Right lobe of liver (tissue), 6 donors: ENCODE results near the gene MYZAP. TPM values are rescaled to one million over a fixed set of nuclear protein-coding genes. Genes with fewer than 3 reads are reported as not detected.
A peak's percentile ranks its signal among the peaks of the same experiment; 100 is the strongest.

Experiments
- ATAC-seq, 4 donors: fragments of 200-7000 bp; cut with Tn5 transposase; one replicate each; pipeline ENCODE4 v1.9.1; 2020; ENCODE audit warnings: mild to moderate bottlenecking in 4 of 4, moderate library complexity in 4 of 4
- DNase-seq, 3 donors: peaks; one replicate each; pipeline ENCODE4 v3.0.0-alpha.2; 2020
- H3K27ac ChIP-seq, 3 donors: fragments of 200-600 bp; one replicate each; pipeline ENCODE4 v1.8.0; 2022
- H3K27me3 ChIP-seq, 2 donors: fragments of 200-600 bp; one replicate each; pipeline ENCODE4 v1.8.0; 2022
- H3K36me3 ChIP-seq, 4 donors: fragments of 200-600 bp; sonication (generic) in 1 of 4; one replicate each; pipeline versions ENCODE4 v1.5.1 to v1.8.0; 2017 to 2022; ENCODE audit warnings: control low read depth in 1 of 4
- H3K4me1 ChIP-seq, 4 donors: fragments of 200-600 bp; sonication (generic) in 1 of 4; one replicate each; pipeline versions ENCODE4 v1.5.1 to v1.8.0; 2017 to 2022; ENCODE audit warnings: control low read depth in 1 of 4
- H3K4me3 ChIP-seq, 3 donors: fragments of 200-600 bp; one replicate each; pipeline ENCODE4 v1.8.0; 2022
- H3K9me3 ChIP-seq, 4 donors: fragments of 200-600 bp; sonication (generic) in 1 of 4; one replicate each; pipeline versions ENCODE4 v1.5.1 to v1.8.0; 2017 to 2022; ENCODE audit warnings: control low read depth in 1 of 4
- CTCF ChIP-seq, 4 donors: fragments of 200-600 bp in 3 of 4; fragments of 450-650 bp in 1 of 4; IDR thresholded peaks; one replicate each; pipeline versions ENCODE4 v1.5.1 to v1.8.0; 2016 to 2022; ENCODE audit warnings: antibody characterized with exemption in 4 of 4, mild to moderate bottlenecking in 2 of 4
- POLR2A ChIP-seq: fragments of 450-650 bp; IDR thresholded peaks from one replicate; pipeline ENCODE4 v1.6.1; 2017; ENCODE audit warnings: antibody characterized with exemption, mild to moderate bottlenecking
- WGBS: methylation state at CpG from one replicate; pipeline ENCODE4 v1.1.6; 2018; ENCODE audit warnings: low coverage, low lambda C conversion rate; ENCODE audit not compliant: insufficient coverage; ENCODE audit errors: missing lambda C conversion rate; 5-methylcytosine and 5-hydroxymethylcytosine counted together
- intact Hi-C, 2 donors: fragments of 100-400 bp; cut with DNase I; formaldehyde crosslinking; loops; one replicate each; pipeline versions ENCODE4 v1.11.2 to v1.14.1; 2022
- total RNA-seq, 6 experiments: library from RNA; depleted of rRNA in 2 of 6; stranded (reverse); fragments of >200 nt in 2 of 6; fragmentation: NEBNext Ultra II Directional in 3 of 6; extraction: Animal tissue kit (Norgen Biotek cat#: 25700) in 3 of 6; gene quantifications; one replicate each; pipeline versions ENCODE4 v1.1.0 to v1.2.4, GENCODE V29; 2016 to 2023
- donor health status: DM: no; HTN: yes; CAD: no.
- donor health status: DM: no; HTN: no; CAD: no.
- donor health status: DM: no; HTN: no; CAD: no.
- donor health status: DM: no; HTN: yes; CAD: no.
- donor health status: DM: no; HTN: yes; CAD: no.

Gene MYZAP
- total RNA-seq, 6 experiments from 2014 or later, result 0.24 to 0.65 (median 0.61) TPM; not detected in 2

GRCh38 chr15:57634290-57634689 lies 42.6 kb downstream of the MYZAP start:
- DNase-seq, result no peak
- no peaks in the 10 kb centered on the region for H3K4me1 ChIP-seq
- no peaks in the 10 kb centered on the region for H3K36me3 ChIP-seq
- H3K27me3 ChIP-seq, result no peaks in the 10 kb centered on the region
- intact Hi-C loops, result no loop called here
- no peaks in the 10 kb centered on the region for H3K9me3 ChIP-seq
- ATAC-seq, result no peak
- no peak overlapping the region for H3K27ac ChIP-seq
- no peak overlapping the region for H3K4me3 ChIP-seq
- WGBS, result 80% methylated on average over 2 of the region's 5 CpGs
- no peak for TF ChIP-seq POLR2A
- no peak for TF ChIP-seq CTCF (IDR thresholded peaks at IDR 0.05)

GRCh38 chr15:57635300-57635909 lies 43.7 kb downstream of the MYZAP start:
- no peak for TF ChIP-seq CTCF (IDR thresholded peaks at IDR 0.05)
- H3K27ac ChIP-seq, result no peak overlapping the region
- H3K36me3 ChIP-seq, result no peaks in the 10 kb centered on the region
- H3K4me1 ChIP-seq, result no peaks in the 10 kb centered on the region
- no peak overlapping the region for H3K4me3 ChIP-seq
- intact Hi-C loops, result no loop called here
- ATAC-seq (peak in 1 of 4 donors; percentile 30), DNase-seq (no peak)
- no peaks in the 10 kb centered on the region for H3K27me3 ChIP-seq
- WGBS, result 59% methylated on average over 7 of the region's 7 CpGs
- no peaks in the 10 kb centered on the region for H3K9me3 ChIP-seq

GRCh38 chr15:57637846-57638245 lies 46.1 kb downstream of the MYZAP start:
- no peak overlapping the region for H3K4me3 ChIP-seq
- DNase-seq, result no peak
- intact Hi-C loops, result no loop called here
- no peaks in the 10 kb centered on the region for H3K27me3 ChIP-seq
- H3K27ac ChIP-seq, result no peak overlapping the region
- H3K9me3 ChIP-seq, result no peaks in the 10 kb centered on the region
- no peak for ATAC-seq
- TF ChIP-seq CTCF (IDR thresholded peaks at IDR 0.05), result no peak
- no peak for TF ChIP-seq POLR2A
- H3K4me1 ChIP-seq, result no peaks in the 10 kb centered on the region
- 92% methylated on average over 2 of the region's 2 CpGs for WGBS
- no peaks in the 10 kb centered on the region for H3K36me3 ChIP-seq

- Histone ChIP-seq H3K4me3 (no peak overlapping the region), H3K4me1 (no peaks in the 10 kb centered on the region), H3K36me3 (no peaks in the 10 kb centered on the region), H3K27ac (no peak overlapping the region), H3K27me3 (no peaks in the 10 kb centered on the region), H3K9me3 (no peaks in the 10 kb centered on the region)
- 71% methylated on average over 4 of the region's 6 CpGs for WGBS
- intact Hi-C loops, result no loop called here
- DNase-seq (no peak), ATAC-seq (no peak)
- TF ChIP-seq CTCF (IDR thresholded peaks at IDR 0.05), result no peak
- no peak for TF ChIP-seq POLR2A
Measured at GRCh38 chr15:57639306-57639705, 47.6 kb downstream of the MYZAP start.
